Raji (cell line): ENCODE data around the gene ABTB2.

Experiments used
- POLR2A ChIP-seq: IDR thresholded peaks from 2 replicates; pipeline ENCODE4 v1.6.1; 2011; ENCODE audit warnings: low read depth, low read length, control low read depth; ENCODE audit not compliant: insufficient read depth

The ABTB2 gene

GRCh38 chr11:34215806-34216453 is 141.9 kb downstream of the ABTB2 start:
- no peak for TF ChIP-seq POLR2A

- no peak for TF ChIP-seq POLR2A
Measured at GRCh38 chr11:34214961-34215805, 142.6 kb downstream of the ABTB2 start.

DNA sequence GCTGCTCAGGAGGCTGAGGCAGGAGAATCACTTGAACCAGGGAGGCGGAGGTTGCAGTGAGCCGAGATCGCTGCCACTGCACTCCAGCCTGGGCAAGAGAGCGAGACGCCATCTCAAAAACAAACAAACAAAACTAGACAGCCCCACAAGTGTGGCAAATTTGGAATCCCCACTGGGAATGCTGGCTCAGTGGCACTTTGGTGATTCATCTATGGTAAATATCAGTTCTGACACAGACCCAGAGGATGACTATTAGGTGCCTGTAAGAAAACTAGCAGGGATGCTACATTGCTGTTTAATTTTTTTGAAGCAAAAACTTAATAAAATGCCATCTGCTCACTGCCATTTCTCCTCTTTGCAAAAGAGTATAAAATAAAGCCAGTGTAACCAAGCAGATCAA is 144.4 kb downstream of the ABTB2 start:
- TF ChIP-seq POLR2A = no peak

DNA sequence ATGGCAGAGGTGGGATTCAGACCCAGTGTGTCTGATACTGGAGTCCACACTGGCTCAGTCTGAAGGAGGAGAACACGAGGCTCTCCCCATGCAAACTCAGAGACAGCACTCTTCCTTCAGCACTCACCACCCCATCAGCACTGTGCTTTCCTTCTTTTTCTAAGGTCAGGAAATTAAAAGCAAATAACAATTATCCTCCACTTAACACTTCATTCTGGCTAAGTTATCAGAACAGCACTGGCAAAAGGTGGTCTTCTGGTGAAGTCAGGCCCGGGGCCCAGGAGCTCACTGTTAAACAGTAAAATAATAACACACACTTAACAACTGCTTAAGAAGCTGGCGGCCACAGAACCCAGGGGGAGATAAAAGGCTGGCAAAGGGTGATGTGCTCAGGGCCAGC is 145.2 kb downstream of the ABTB2 start:
- TF ChIP-seq POLR2A = no peak

- no peak for TF ChIP-seq POLR2A
Measured at GRCh38 chr11:34209809-34210208, 148.0 kb downstream of the ABTB2 start.

DNA sequence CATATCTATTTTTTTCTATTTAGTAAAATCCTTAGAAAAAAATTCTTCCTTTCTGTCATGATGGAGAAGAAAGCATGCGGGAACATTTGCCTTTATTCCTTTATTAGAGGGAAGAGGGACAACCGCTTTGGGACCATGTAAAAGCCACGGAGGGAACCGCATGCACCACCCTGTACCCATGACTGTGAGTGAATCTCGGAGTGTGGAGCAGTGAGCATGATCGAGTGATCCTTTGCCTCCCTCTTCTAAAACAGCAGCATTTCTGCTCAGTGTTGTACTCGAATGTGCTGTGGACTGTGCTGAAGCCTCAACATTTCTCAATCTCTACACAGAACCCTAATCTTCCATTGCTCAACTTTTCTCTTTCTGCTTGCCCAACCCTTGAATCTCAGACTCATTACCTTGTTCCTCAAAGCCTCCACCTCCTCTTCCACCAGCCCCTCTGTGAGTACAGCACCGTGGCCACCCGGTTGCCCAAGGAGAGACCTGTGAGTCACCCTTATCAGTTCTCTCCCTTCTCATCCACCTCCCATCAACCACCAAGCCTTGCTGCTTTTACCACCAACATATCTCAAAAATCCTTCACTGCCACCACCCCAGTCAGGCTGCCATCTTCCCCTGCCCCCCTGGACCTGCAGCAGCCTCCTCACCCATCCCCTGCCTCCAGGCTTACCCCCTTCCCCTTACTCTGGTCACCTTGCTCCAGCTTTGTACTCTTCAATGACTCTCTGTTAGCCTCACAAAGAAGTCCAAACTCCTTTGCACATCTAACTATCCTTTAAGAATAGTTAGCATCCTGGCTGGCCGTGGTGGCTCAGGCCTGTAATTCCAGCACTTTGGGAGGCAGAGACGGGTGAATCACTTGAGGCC is 149.3 kb downstream of the ABTB2 start:
- no peak for TF ChIP-seq POLR2A

GRCh38 chr11:34207487-34208180 is 150.2 kb downstream of the ABTB2 start:
- TF ChIP-seq POLR2A = no peak

- no peak for TF ChIP-seq POLR2A
Measured at GRCh38 chr11:34206407-34207300, 151.2 kb downstream of the ABTB2 start.

GRCh38 chr11:34205326-34206035 is 152.3 kb downstream of the ABTB2 start:
- TF ChIP-seq POLR2A = no peak

- no peak for TF ChIP-seq POLR2A
Measured at GRCh38 chr11:34204396-34205279, 153.2 kb downstream of the ABTB2 start.

DNA sequence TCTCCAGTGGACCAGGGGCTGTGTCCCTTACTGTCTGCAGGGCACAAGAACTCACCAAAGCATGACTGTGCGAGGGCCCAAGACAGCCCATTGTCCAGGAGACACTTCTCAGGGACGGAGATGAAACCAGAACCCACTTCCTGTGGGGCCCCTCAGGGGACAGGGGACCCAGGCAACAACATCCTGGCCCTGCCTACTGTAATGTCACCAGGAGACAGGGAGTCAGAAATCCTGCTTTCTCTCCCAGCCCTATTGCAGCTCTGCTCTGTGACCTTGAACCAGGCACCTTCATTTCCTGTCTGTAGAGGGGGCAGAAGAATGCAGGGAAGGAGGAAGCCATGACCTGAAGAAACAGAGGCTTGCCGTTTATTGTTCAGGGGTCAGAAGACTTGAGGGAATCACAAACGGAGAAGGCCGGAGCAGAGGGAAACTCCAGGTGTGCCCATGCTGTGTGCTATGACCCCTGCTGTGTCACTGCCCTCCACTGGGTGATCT is 154.4 kb downstream of the ABTB2 start:
- TF ChIP-seq POLR2A = no peak

GRCh38 chr11:34201129-34201528 is 156.7 kb downstream of the ABTB2 start:
- no peak for TF ChIP-seq POLR2A
